Activated CD8-positive, alpha-beta memory T cell treated with anti-CD3 and anti-CD28 coated beads for 36 hours (primary cell): ENCODE data around the gene AIPL1. TPM values are rescaled to one million over a fixed set of nuclear protein-coding genes. Genes with fewer than 3 reads are reported as not detected.

Experiments used
- CTCF ChIA-PET: fragments of 350-600 bp; sonication (Branson Sonifier 250); formaldehyde crosslinking; loops from one replicate; lab custom pipeline; 2021; ENCODE audit warnings: antibody characterized with exemption; lab: Charles Lee
- POLR2A ChIA-PET: fragments of 350-600 bp; sonication (Branson Sonifier 250); formaldehyde crosslinking; loops from one replicate; lab custom pipeline; 2021; ENCODE audit warnings: antibody characterized with exemption; lab: Charles Lee
- total RNA-seq, 2 experiments: library from RNA; stranded (reverse); gene quantifications; one replicate each; pipeline ENCODE4 v1.2.3, GENCODE V29; 2021

The AIPL1 gene
- total RNA-seq, 2 experiments from 2014 or later = not detected

GRCh38 chr17:6470146-6470718 lies 35.3 kb upstream of the AIPL1 start:
- POLR2A ChIA-PET = no interaction called here
- CTCF ChIA-PET = no interaction called here

- ChIA-PET POLR2A (no interaction called here), CTCF (no interaction called here)
Observed at GRCh38 chr17:6468051-6468790, 33.3 kb upstream of the AIPL1 start.

- CTCF ChIA-PET = no interaction called here
- POLR2A ChIA-PET = no interaction called here
Observed at GRCh38 chr17:6467567-6467966, 32.6 kb upstream of the AIPL1 start.

- POLR2A ChIA-PET = no interaction called here
Observed at GRCh38 chr17:6465206-6466003, 30.5 kb upstream of the AIPL1 start.

GRCh38 chr17:6464446-6465041 lies 29.6 kb upstream of the AIPL1 start:
- CTCF ChIA-PET = no interaction called here
- POLR2A ChIA-PET = no interaction called here

More at GRCh38 chr17:6465206-6466003, 30.5 kb upstream of the AIPL1 start:
- CTCF ChIA-PET = no interaction called here

- POLR2A ChIA-PET = no interaction called here
- CTCF ChIA-PET = no interaction called here
Observed at GRCh38 chr17:6463616-6464445, 28.9 kb upstream of the AIPL1 start.

GRCh38 chr17:6462692-6463091 lies 27.8 kb upstream of the AIPL1 start:
- POLR2A ChIA-PET = no interaction called here
- CTCF ChIA-PET = no interaction called here

- POLR2A ChIA-PET = no interaction called here
- CTCF ChIA-PET = no interaction called here
Observed at GRCh38 chr17:6461792-6462524, 27.0 kb upstream of the AIPL1 start.

- ChIA-PET POLR2A (no interaction called here), CTCF (no interaction called here)
Observed at GRCh38 chr17:6461246-6461645, 26.3 kb upstream of the AIPL1 start.

GRCh38 chr17:6460531-6461161 lies 25.7 kb upstream of the AIPL1 start:
- ChIA-PET CTCF (interaction anchor here (1.4 kb wide), 1 partner anchor 13 kb away, joined by 5 read pairs; no protein-coding TSS in a partner anchor), POLR2A (no interaction called here)

- ChIA-PET POLR2A (interaction anchor here (0.6 kb wide), 1 partner anchor 192 kb away, joined by 3 read pairs; no protein-coding TSS in a partner anchor), CTCF (no interaction called here)
Observed at GRCh38 chr17:6458460-6458950, 23.6 kb upstream of the AIPL1 start.

GRCh38 chr17:6457688-6458459 lies 23.0 kb upstream of the AIPL1 start:
- CTCF ChIA-PET = no interaction called here
- POLR2A ChIA-PET = interaction anchor here (0.6 kb wide), 1 partner anchor 193 kb away, joined by 3 read pairs; no protein-coding TSS in a partner anchor

- CTCF ChIA-PET = no interaction called here
- POLR2A ChIA-PET = no interaction called here
Observed at GRCh38 chr17:6456914-6457687, 22.2 kb upstream of the AIPL1 start.

- CTCF ChIA-PET = no interaction called here
- POLR2A ChIA-PET = no interaction called here
Observed at GRCh38 chr17:6456321-6456720, 21.4 kb upstream of the AIPL1 start.

GRCh38 chr17:6455321-6455705 lies 20.4 kb upstream of the AIPL1 start:
- CTCF ChIA-PET = interaction anchor here (0.6 kb wide), 1 partner anchor 190 kb away, joined by 3 read pairs; no protein-coding TSS in a partner anchor
- POLR2A ChIA-PET = interaction anchor here (0.7 to 1.1 kb wide), 2 partner anchors 12 to 909 kb away, joined by 4 read pairs; no protein-coding TSS in a partner anchor
